Muscle of leg (tissue), 11 donors: ENCODE results near the gene CDS1. TPM values are rescaled to one million over a fixed set of nuclear protein-coding genes. Genes with fewer than 3 reads are reported as not detected.

ENCODE experiments used
- DNase-seq: peaks from one replicate; pipeline ENCODE4 v3.0.0; 2013
- H3K27ac ChIP-seq: one replicate; pipeline ENCODE4 v1.5.1; 2013; ENCODE audit warnings: mild to moderate bottlenecking, low read length, control low read depth
- H3K27me3 ChIP-seq: one replicate; pipeline ENCODE4 v1.6.1; 2013; ENCODE audit warnings: low read length; ENCODE audit not compliant: control insufficient read depth, insufficient read depth
- H3K36me3 ChIP-seq: one replicate; pipeline ENCODE4 v1.6.1; 2013; ENCODE audit warnings: low read length; ENCODE audit not compliant: control insufficient read depth, insufficient read depth
- H3K4me1 ChIP-seq: one replicate; pipeline ENCODE4 v1.6.1; 2013; ENCODE audit warnings: low read length; ENCODE audit not compliant: control insufficient read depth, insufficient read depth
- H3K4me3 ChIP-seq: one replicate; pipeline ENCODE4 v1.5.1; 2013; ENCODE audit warnings: low read length, control low read depth
- H3K9me3 ChIP-seq: replicated peaks from 2 replicates; pipeline ENCODE4 v1.6.1; 2013; ENCODE audit warnings: low read depth, low read length; ENCODE audit not compliant: control insufficient read depth
- WGBS: methylation state at CpG from one replicate; pipeline ENCODE4 v1.1.5; 2013; ENCODE audit warnings: missing lambda C conversion rate; ENCODE audit not compliant: insufficient coverage; 5-methylcytosine and 5-hydroxymethylcytosine counted together
- polyA plus RNA-seq, 8 donors: library from polyadenylated mRNA; unstranded; fragments of 120-200 nt; gene quantifications; one replicate each; pipeline versions ENCODE4 v1.2.1 to v1.2.3, GENCODE V29; 2013; ENCODE audit warnings: inconsistent platforms in 1 of 8, low replicate concordance in 1 of 8; ENCODE audit not compliant: insufficient read length in 8 of 8, insufficient read depth in 1 of 8
- total RNA-seq: library from RNA; stranded (reverse); fragments of 120-200 nt; gene quantifications from one replicate; pipeline ENCODE4 v1.2.4, GENCODE V29; 2013

Gene CDS1
- total and polyA plus RNA-seq, 9 donors: 0.13 to 3.3 (median 0.27) TPM

DNA sequence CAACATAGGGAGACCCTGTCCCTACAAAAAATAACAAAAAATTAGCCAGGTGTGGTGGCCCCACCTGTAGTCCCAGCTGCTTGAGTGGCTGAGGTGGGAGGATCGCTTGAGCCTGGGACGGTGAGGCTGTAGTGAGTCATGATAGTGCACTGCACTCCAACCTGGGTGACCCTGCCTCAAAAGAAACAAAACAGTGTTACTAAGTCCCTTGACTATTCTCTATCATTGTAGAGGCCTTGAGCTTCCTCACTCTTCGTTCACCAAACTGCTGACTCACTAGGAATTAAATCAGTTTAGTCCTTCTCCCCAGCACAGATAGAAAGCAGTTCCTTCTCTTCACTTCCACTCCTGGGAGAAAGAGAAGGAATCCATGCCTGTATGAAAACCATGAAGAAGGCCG, 14.5 kb downstream of the CDS1 start:
- Histone ChIP-seq H3K27ac (no peak overlapping the region), H3K4me1 (no peaks in the 10 kb centered on the region), H3K27me3 (no peaks in the 10 kb centered on the region), H3K4me3 (no peak overlapping the region), H3K36me3 (no peaks in the 10 kb centered on the region), H3K9me3 (no peaks in the 10 kb centered on the region)
- no CpG with 5 or more reads among the region's 4 CpGs for WGBS
- peak; percentile 21 for DNase-seq

DNA sequence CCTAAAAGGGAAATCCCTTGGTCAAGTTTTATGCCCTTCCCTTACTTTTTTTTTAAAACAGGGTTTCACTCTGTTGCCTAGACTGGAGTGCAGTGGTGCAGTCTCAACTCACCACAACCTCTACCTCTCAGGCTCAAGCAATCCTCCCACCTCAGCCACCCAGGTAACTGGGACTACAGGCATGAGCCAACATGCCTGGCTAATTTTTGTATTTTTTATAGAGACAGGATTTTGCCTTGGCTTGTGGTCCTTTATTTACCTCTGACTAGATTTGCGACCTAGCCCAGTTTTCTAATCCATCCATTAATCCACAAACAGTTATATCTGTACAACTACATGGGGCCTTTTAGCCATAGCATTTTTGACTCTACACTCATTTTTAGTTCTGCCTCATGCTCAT, 23.7 kb downstream of the CDS1 start:
- no peak for DNase-seq
- H3K4me1 ChIP-seq: no peaks in the 10 kb centered on the region
- no peaks in the 10 kb centered on the region for H3K27me3 ChIP-seq
- no CpG with 5 or more reads among the region's 1 CpG for WGBS
- no peaks in the 10 kb centered on the region for H3K36me3 ChIP-seq
- no peak overlapping the region for H3K4me3 ChIP-seq
- no peak overlapping the region for H3K27ac ChIP-seq
- H3K9me3 ChIP-seq: no peaks in the 10 kb centered on the region

DNA sequence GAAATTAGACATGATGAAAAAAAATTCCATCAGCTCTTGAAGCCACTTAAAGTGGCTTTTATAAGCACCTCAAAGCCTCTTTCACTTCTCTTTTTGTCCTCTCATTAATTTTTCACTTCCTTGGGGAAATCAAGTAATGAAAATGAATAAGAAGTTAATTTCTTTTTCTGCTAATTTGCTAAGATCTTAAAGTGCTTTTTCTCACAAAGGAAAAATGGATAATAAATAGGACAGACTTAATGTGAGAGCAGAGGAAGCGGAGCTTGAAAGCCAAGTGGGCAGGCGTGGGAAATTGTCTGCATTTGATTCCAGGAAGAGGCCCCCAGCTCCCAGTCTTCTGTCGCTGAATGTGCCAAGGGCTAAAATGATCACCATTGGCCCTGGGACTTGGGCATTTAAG, 28.6 kb downstream of the CDS1 start:
- 77% methylated on average over 3 of the region's 3 CpGs for WGBS

DNA sequence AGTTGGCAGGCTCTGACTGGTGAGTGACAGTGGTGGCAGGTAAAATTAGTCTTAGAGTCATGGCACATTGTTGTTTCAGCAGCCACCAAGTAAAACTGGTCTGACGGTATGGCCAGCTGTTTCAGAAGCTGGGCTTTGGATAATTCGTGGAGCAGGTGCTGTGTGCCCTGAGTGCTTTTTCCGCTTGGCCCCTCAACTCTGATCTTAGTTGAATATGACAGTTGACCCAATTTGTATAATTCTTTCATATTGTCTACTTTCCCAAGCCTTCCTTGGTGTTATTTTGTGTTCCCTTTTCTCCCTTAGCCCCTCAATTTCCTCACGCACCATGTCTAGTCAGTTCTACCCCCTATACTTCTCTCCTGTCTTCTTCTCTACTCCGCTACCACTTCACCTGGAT, 32.0 kb downstream of the CDS1 start:
- no peak overlapping the region for H3K27ac ChIP-seq
- no peaks in the 10 kb centered on the region for H3K27me3 ChIP-seq
- no peak for DNase-seq
- WGBS: 84% methylated on average over 4 of the region's 5 CpGs
- no peak overlapping the region for H3K4me3 ChIP-seq
- H3K4me1 ChIP-seq: no peaks in the 10 kb centered on the region
- no peaks in the 10 kb centered on the region for H3K9me3 ChIP-seq
- no peaks in the 10 kb centered on the region for H3K36me3 ChIP-seq

More for the DNA sequence above, 28.6 kb downstream of the CDS1 start:
- no peaks in the 10 kb centered on the region for H3K27me3 ChIP-seq
- H3K4me1 ChIP-seq: no peaks in the 10 kb centered on the region
- H3K36me3 ChIP-seq: no peaks in the 10 kb centered on the region
- DNase-seq: no peak
- H3K27ac ChIP-seq: no peak overlapping the region
- H3K9me3 ChIP-seq: no peaks in the 10 kb centered on the region
- H3K4me3 ChIP-seq: no peak overlapping the region

DNA sequence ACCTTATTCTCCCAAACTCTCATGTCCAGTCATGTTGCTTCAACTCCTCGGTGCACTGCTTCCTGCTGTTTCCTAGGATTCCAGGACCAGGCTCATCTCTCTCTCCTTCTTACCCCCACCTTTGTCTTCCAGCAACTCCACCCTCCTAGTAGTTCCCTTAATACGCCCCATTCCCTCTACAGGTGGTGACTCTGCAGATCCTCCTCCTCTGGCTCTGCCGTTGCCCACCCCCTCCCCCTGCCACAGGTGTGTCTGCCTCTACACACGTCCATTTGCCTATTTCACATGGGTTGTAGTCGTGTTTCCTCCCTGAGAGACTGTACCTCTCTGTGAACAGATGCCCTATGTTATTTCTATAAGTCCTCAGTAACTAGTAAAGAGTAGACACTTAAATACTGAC, 32.4 kb downstream of the CDS1 start:
- Histone ChIP-seq H3K9me3 (no peaks in the 10 kb centered on the region), H3K4me1 (no peaks in the 10 kb centered on the region), H3K36me3 (no peaks in the 10 kb centered on the region), H3K27me3 (no peaks in the 10 kb centered on the region), H3K4me3 (no peak overlapping the region), H3K27ac (no peak overlapping the region)
- 65% methylated on average over 2 of the region's 5 CpGs for WGBS
- no peak for DNase-seq

DNA sequence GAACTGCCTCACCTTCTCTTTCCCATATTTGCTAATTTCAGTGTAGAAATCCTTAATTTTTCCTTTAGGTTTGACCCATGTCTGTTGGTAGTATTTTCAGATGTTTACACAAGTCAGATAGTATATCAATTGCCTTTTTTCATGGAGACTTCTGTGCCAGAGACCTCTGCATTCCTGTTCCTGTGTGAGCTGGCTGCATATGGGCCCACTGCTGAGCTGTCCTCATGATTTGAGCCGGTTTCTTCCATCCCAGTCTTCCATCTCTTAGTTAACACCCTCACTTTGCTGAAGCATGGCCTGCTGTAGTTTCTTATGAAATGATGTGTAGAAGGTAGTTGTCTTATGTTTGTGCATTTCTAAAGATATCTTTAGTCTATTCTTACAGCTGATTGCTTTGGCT, 40.0 kb downstream of the CDS1 start:
- WGBS: no CpG with 5 or more reads among the region's 1 CpG
- Histone ChIP-seq H3K36me3 (no peaks in the 10 kb centered on the region), H3K9me3 (no peaks in the 10 kb centered on the region), H3K4me1 (no peaks in the 10 kb centered on the region), H3K27me3 (no peaks in the 10 kb centered on the region), H3K27ac (no peak overlapping the region), H3K4me3 (no peak overlapping the region)
- no peak for DNase-seq

DNA sequence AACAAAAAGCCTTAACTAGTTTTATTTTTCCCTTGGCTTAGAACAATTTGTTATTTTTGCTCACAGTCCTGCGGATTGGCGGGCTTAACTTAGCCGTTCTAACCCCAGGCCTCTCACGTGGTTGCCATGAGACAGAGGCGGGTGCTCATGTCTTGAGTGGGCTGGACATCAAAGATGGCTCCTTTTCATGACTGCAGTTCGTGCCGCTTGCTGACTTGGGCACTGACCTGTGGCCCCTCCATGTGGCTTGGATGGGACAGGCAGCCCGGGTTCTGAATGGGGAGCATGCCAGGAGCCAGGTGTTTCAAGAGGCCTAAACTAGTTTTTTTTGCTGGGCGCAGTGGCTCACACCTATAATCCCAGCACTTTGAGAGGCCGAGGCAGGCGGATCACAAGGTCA, 40.7 kb downstream of the CDS1 start:
- DNase-seq: no peak
- no peaks in the 10 kb centered on the region for H3K36me3 ChIP-seq
- no peaks in the 10 kb centered on the region for H3K9me3 ChIP-seq
- H3K4me3 ChIP-seq: no peak overlapping the region
- 94% methylated on average over 7 of the region's 11 CpGs for WGBS
- H3K27ac ChIP-seq: no peak overlapping the region
- H3K4me1 ChIP-seq: no peaks in the 10 kb centered on the region
- H3K27me3 ChIP-seq: no peaks in the 10 kb centered on the region

DNA sequence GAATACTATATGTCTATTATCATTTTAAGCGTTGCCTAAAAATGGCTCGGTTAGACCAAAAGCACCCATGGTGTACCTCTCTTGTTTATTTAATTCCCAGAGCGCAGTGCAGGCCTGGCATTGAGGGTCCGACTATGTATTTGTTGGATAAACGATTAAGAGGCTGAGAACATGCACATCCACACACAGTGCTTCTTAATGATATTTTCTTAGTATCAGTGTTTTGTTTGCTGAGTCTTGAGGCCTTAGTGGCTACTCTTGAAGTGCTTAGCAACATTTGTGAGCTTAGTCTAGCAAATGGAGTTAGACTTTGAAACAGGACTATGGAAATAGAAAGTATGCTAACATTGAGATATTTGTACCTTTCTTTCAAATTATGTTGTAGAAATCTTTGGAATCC, 43.7 kb downstream of the CDS1 start:
- WGBS: no CpG with 5 or more reads among the region's 5 CpGs
- Histone ChIP-seq H3K9me3 (no peaks in the 10 kb centered on the region), H3K27me3 (no peaks in the 10 kb centered on the region), H3K4me1 (no peaks in the 10 kb centered on the region), H3K27ac (no peak overlapping the region), H3K4me3 (no peak overlapping the region), H3K36me3 (no peaks in the 10 kb centered on the region)
- no peak for DNase-seq

DNA sequence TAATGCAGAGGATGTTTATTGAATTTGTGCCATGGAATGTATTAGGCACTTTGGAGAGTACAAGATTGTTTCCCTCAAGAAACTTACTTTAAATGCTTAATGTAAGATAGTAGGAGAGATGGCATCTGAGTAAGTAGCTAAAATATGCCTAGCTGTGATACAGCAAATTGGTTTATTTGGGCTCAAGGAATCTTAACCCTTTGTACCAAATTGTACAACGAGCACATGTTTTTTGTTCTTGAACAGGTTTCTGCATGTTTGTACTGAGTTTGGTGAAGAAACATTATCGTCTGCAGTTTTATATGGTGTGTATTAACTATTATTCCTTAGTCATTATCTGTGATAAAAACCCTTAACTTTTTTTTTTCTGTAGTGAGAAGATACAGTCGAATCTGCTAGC, 48.6 kb downstream of the CDS1 start:
- H3K9me3 ChIP-seq: no peaks in the 10 kb centered on the region
- no peak overlapping the region for H3K27ac ChIP-seq
- H3K36me3 ChIP-seq: no peaks in the 10 kb centered on the region
- H3K27me3 ChIP-seq: no peaks in the 10 kb centered on the region
- no peak overlapping the region for H3K4me3 ChIP-seq
- no peak for DNase-seq
- no peaks in the 10 kb centered on the region for H3K4me1 ChIP-seq
- no CpG with 5 or more reads among the region's 3 CpGs for WGBS

DNA sequence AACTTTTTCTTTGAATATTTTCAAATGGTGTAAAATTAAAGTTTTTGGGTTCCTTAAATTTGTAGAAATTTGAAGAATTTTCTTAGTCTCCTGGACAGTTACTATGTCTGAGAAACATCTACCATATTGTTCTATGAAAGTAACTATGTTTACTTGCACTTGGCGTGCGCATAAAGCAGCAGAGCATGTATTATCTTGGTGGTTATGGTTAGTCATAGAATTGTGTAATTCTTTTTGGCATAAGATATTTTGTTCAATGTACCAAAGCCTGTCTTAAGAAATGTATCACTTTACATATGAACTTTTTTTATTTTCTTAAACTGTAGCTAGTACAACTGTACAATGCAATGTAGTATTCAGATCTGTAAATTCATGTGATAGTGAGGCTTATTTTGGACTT, 49.2 kb downstream of the CDS1 start:
- H3K36me3 ChIP-seq: no peaks in the 10 kb centered on the region
- H3K27ac ChIP-seq: no peak overlapping the region
- 90% methylated on average over 2 of the region's 2 CpGs for WGBS
- no peaks in the 10 kb centered on the region for H3K4me1 ChIP-seq
- H3K27me3 ChIP-seq: no peaks in the 10 kb centered on the region
- no peaks in the 10 kb centered on the region for H3K9me3 ChIP-seq
- no peak overlapping the region for H3K4me3 ChIP-seq
- no peak for DNase-seq

DNA sequence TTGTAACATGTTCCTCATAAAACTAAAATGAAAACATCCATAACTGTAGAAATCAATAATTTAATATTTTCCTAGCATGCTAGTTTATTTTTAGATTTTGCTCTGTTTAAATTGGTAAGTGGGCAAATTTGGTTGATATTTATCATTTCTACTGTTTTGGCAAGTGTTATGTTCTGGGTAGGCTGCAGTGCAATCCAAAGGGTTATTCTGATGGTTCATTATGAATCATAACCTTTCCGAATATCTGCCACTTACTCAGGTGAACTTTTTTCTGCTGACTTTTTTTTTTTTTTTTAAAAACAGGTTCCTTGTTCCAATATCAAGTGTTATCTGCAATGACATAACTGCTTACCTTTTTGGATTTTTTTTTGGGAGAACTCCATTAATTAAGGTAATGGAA, 52.0 kb downstream of the CDS1 start:
- H3K9me3 ChIP-seq: no peaks in the 10 kb centered on the region
- no peaks in the 10 kb centered on the region for H3K27me3 ChIP-seq
- no peaks in the 10 kb centered on the region for H3K4me1 ChIP-seq
- no peaks in the 10 kb centered on the region for H3K36me3 ChIP-seq
- H3K27ac ChIP-seq: no peak overlapping the region
- DNase-seq: no peak
- no CpG with 5 or more reads among the region's 1 CpG for WGBS
- no peak overlapping the region for H3K4me3 ChIP-seq
